Tibial nerve (tissue), 4 donors: Measurements from ENCODE around the gene ZER1. TPM values are rescaled to one million over a fixed set of nuclear protein-coding genes. Genes with fewer than 3 reads are reported as not detected.
"Not testable (repeated sequence)": the region's sequence is repeated elsewhere in the genome, so short reads cannot be mapped to it uniquely, and the experiment has no call there.

Source experiments
- DNase-seq, 2 donors: peaks; one replicate each; pipeline ENCODE4 v3.0.0-alpha.2; 2019; ENCODE audit warnings: low spot score in 2 of 2
- H3K27ac ChIP-seq, 4 donors: fragments of 200-600 bp; sonication (generic) in 3 of 4; one replicate each; pipeline ENCODE4 v1.5.1; 2017 to 2019; ENCODE audit warnings: mild to moderate bottlenecking in 1 of 4
- H3K27me3 ChIP-seq, 2 donors: fragments of 200-600 bp; sonication (generic) in 1 of 2; one replicate each; pipeline versions ENCODE4 v1.5.1 to v1.6.0; 2017 to 2019
- H3K36me3 ChIP-seq, 3 donors: fragments of 200-600 bp; sonication (generic); one replicate each; pipeline ENCODE4 v1.5.1; 2018 to 2019
- H3K4me1 ChIP-seq, 4 donors: fragments of 200-600 bp; sonication (generic) in 3 of 4; one replicate each; pipeline ENCODE4 v1.5.1; 2017 to 2019
- H3K4me3 ChIP-seq, 4 donors: fragments of 200-600 bp; sonication (generic) in 3 of 4; one replicate each; pipeline ENCODE4 v1.5.1; 2017 to 2019; ENCODE audit warnings: mild to moderate bottlenecking in 1 of 4, moderate library complexity in 1 of 4
- H3K9me3 ChIP-seq, 4 donors: fragments of 200-600 bp; sonication (generic) in 3 of 4; one replicate each; pipeline ENCODE4 v1.5.1; 2017 to 2019
- CTCF ChIP-seq, 5 experiments: fragments of 200-600 bp in 3 of 5; fragments of 450-650 bp in 2 of 5; sonication (generic) in 3 of 5; IDR thresholded peaks; one replicate each; pipeline ENCODE4 v1.5.1; 2016 to 2019; ENCODE audit warnings: antibody characterized with exemption in 5 of 5, mild to moderate bottlenecking in 3 of 5, moderate library complexity in 2 of 5
- EP300 ChIP-seq, 2 donors: sonication (generic); formaldehyde crosslinking; IDR thresholded peaks; one replicate each; pipeline ENCODE4 v1.6.1; 2017; ENCODE audit warnings: antibody characterized with exemption in 2 of 2, mild to moderate bottlenecking in 1 of 2
- POLR2A ChIP-seq, 2 donors: fragments of 450-650 bp; IDR thresholded peaks; one replicate each; pipeline ENCODE4 v1.6.1; 2017; ENCODE audit warnings: antibody characterized with exemption in 2 of 2, mild to moderate bottlenecking in 2 of 2, moderate library complexity in 2 of 2
- WGBS, 2 donors: methylation state at CpG; one replicate each; pipeline ENCODE4 v1.1.5; 2018; 5-methylcytosine and 5-hydroxymethylcytosine counted together
- total RNA-seq, 4 donors: library from RNA; depleted of rRNA; stranded (reverse); fragments of >200 nt; gene quantifications; one replicate each; pipeline ENCODE4 v1.1.0, GENCODE V29; 2016

The ZER1 gene
- total RNA-seq, 4 donors from 2014 or later, result 45.8 to 68.6 (median 61.3) TPM

GRCh38 chr9:128807827-128808226 lies 36.1 kb upstream of the ZER1 start:
- no peak overlapping the region for H3K4me3 ChIP-seq
- 86 to 93% methylated on average over 12 of the region's 14 CpGs for WGBS, 2 donors
- no peak for TF ChIP-seq EP300 (IDR thresholded peaks at IDR 0.05)
- TF ChIP-seq CTCF (IDR thresholded peaks at IDR 0.05), result no peak
- no peaks in the 10 kb centered on the region for H3K9me3 ChIP-seq
- no peaks in the 10 kb centered on the region for H3K27me3 ChIP-seq
- no peaks in the 10 kb centered on the region for H3K4me1 ChIP-seq
- H3K36me3 ChIP-seq, result peaks cover 0 to 72% (median 4%) of the 10 kb centered on the region in 3 donors
- no peak overlapping the region for H3K27ac ChIP-seq
- DNase-seq, result no peak

- H3K27me3 ChIP-seq, result no peaks in the 10 kb centered on the region
- 83 to 91% methylated on average over 14 of the region's 14 CpGs for WGBS, 2 donors
- no peak overlapping the region for H3K27ac ChIP-seq
- DNase-seq, result no peak
- H3K4me1 ChIP-seq, result no peaks in the 10 kb centered on the region
- no peak overlapping the region for H3K4me3 ChIP-seq
- no peak for TF ChIP-seq EP300 (IDR thresholded peaks at IDR 0.05)
- no peak for TF ChIP-seq POLR2A (IDR thresholded peaks at IDR 0.05)
- H3K9me3 ChIP-seq, result no peaks in the 10 kb centered on the region
- peaks cover 0 to 93% (median 4%) of the 10 kb centered on the region in 3 donors for H3K36me3 ChIP-seq
Observed at GRCh38 chr9:128805661-128806060, 33.9 kb upstream of the ZER1 start.

- WGBS, 2 donors, result 92 to 93% methylated on average over 4 of the region's 4 CpGs
- peaks cover 0 to 100% (median 18%) of the 10 kb centered on the region in 3 donors for H3K36me3 ChIP-seq
Observed at GRCh38 chr9:128802482-128802881, 30.8 kb upstream of the ZER1 start.

GRCh38 chr9:128800061-128800460 lies 28.3 kb upstream of the ZER1 start:
- no peaks in the 10 kb centered on the region for H3K9me3 ChIP-seq
- H3K27ac ChIP-seq, result no peak overlapping the region
- no peak overlapping the region for H3K4me3 ChIP-seq
- H3K36me3 ChIP-seq, result peaks cover 2 to 98% (median 18%) of the 10 kb centered on the region in 3 donors
- 88 to 91% methylated on average over 7 of the region's 7 CpGs for WGBS, 2 donors
- TF ChIP-seq CTCF (IDR thresholded peaks at IDR 0.05), result no peak
- TF ChIP-seq POLR2A (IDR thresholded peaks at IDR 0.05), result no peak
- no peak for TF ChIP-seq EP300 (IDR thresholded peaks at IDR 0.05)
- no peaks in the 10 kb centered on the region for H3K4me1 ChIP-seq
- no peaks in the 10 kb centered on the region for H3K27me3 ChIP-seq
- no peak for DNase-seq

More at GRCh38 chr9:128802482-128802881, 30.8 kb upstream of the ZER1 start:
- H3K27ac ChIP-seq, result no peak overlapping the region
- TF ChIP-seq EP300 (IDR thresholded peaks at IDR 0.05) (no peak), CTCF (IDR thresholded peaks at IDR 0.05) (no peak), POLR2A (IDR thresholded peaks at IDR 0.05) (no peak)
- H3K4me3 ChIP-seq, result no peak overlapping the region
- no peaks in the 10 kb centered on the region for H3K27me3 ChIP-seq
- no peaks in the 10 kb centered on the region for H3K4me1 ChIP-seq
- DNase-seq, result no peak
- no peaks in the 10 kb centered on the region for H3K9me3 ChIP-seq

GRCh38 chr9:128798896-128799295 lies 27.2 kb upstream of the ZER1 start:
- TF ChIP-seq CTCF (IDR thresholded peaks at IDR 0.05) (no peak), EP300 (IDR thresholded peaks at IDR 0.05) (no peak), POLR2A (IDR thresholded peaks at IDR 0.05) (no peak)
- Histone ChIP-seq H3K9me3 (no peaks in the 10 kb centered on the region), H3K36me3 (peaks cover 2 to 98% (median 18%) of the 10 kb centered on the region in 3 donors)

GRCh38 chr9:128794961-128795360 lies 23.2 kb upstream of the ZER1 start:
- not testable (repeated sequence) for H3K4me1 ChIP-seq, DNase-seq, H3K27ac ChIP-seq, H3K9me3 ChIP-seq, H3K27me3 ChIP-seq, H3K4me3 ChIP-seq
- peaks cover 2 to 96% (median 19%) of the 10 kb centered on the region in 3 donors for H3K36me3 ChIP-seq
- WGBS, 2 donors, result 48 to 50% methylated on average over 2 of the region's 2 CpGs

More at GRCh38 chr9:128798896-128799295, 27.2 kb upstream of the ZER1 start:
- no peak overlapping the region for H3K27ac ChIP-seq
- no peak overlapping the region for H3K4me3 ChIP-seq
- DNase-seq, result no peak
- H3K4me1 ChIP-seq, result no peaks in the 10 kb centered on the region
- 80 to 92% methylated on average over 8 of the region's 8 CpGs for whole genome bisulfite sequencing, 2 donors
- no peaks in the 10 kb centered on the region for H3K27me3 ChIP-seq
